BJ (cell line): ENCODE measurements around the gene TULP3. TPM values are rescaled to one million over a fixed set of nuclear protein-coding genes. Genes with fewer than 3 reads are reported as not detected.

Experiments
- CTCF ChIA-PET: fragments of 350-600 bp; formaldehyde crosslinking; extraction: SDS; loops from one replicate; lab custom pipeline; 2021; ENCODE audit warnings: antibody characterized with exemption, inconsistent platforms; lab: Yijun Ruan, JAX
- POLR2A ChIA-PET: fragments of 300-600 bp; sonication (Branson Sonifier 250); formaldehyde crosslinking; extraction: SDS; loops from one replicate; lab custom pipeline; 2021; ENCODE audit warnings: antibody characterized with exemption; lab: Charles Lee
- DNase-seq: peaks from one replicate; pipeline ENCODE4 v3.0.0-alpha.2; 2011; ENCODE audit warnings: low read depth
- H3K27me3 ChIP-seq: 2 replicates; pipeline ENCODE4 v1.6.0; 2011; ENCODE audit warnings: low read length; ENCODE audit not compliant: control insufficient read depth, insufficient read depth
- H3K36me3 ChIP-seq: 2 replicates; pipeline ENCODE4 v1.5.1; 2011; ENCODE audit warnings: low read length; ENCODE audit not compliant: control insufficient read depth, insufficient read depth
- H3K4me3 ChIP-seq: 2 replicates; pipeline ENCODE4 v1.5.1; 2011; ENCODE audit warnings: low read depth, mild to moderate bottlenecking, control low read depth, low read length
- polyA plus RNA-seq: library from polyadenylated mRNA; depleted of rRNA; stranded (reverse); fragments of >200 nt; gene quantifications from 2 replicates; pipeline ENCODE4 v1.2.3, GENCODE V29; 2011
- TF ChIP-seq, protein P1 (sequence below): IDR thresholded peaks from 2 replicates; pipeline ENCODE4 v1.5.1; 2011; ENCODE audit warnings: low read depth, mild to moderate bottlenecking, control low read depth, inconsistent platforms, low read length, moderate library complexity; ENCODE audit not compliant: insufficient read depth

The TULP3 gene
- polyA plus RNA-seq, 1 experiment = 43.7 TPM

DNA sequence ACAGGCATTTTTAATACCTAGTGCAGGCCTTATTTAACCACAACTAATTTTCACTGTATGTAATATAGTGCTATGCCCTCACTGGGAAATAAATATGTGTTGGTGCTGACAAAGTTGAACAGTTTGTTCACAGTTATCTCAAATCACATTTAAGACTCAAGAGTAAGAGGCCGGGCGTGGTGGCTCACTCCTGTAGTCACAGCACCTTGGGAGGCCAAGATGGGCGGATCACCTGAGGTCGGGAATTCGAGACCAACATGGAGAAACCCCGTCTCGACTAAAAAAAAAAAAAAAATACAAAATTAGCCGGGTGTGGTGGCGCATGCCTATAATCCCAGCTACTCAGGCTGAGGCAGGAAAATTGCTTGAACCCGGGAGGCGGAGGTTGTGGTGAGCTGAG is 45.6 kb downstream of the TULP3 start:
- TF ChIP-seq, protein P1, sequence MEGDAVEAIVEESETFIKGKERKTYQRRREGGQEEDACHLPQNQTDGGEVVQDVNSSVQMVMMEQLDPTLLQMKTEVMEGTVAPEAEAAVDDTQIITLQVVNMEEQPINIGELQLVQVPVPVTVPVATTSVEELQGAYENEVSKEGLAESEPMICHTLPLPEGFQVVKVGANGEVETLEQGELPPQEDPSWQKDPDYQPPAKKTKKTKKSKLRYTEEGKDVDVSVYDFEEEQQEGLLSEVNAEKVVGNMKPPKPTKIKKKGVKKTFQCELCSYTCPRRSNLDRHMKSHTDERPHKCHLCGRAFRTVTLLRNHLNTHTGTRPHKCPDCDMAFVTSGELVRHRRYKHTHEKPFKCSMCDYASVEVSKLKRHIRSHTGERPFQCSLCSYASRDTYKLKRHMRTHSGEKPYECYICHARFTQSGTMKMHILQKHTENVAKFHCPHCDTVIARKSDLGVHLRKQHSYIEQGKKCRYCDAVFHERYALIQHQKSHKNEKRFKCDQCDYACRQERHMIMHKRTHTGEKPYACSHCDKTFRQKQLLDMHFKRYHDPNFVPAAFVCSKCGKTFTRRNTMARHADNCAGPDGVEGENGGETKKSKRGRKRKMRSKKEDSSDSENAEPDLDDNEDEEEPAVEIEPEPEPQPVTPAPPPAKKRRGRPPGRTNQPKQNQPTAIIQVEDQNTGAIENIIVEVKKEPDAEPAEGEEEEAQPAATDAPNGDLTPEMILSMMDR = no peak
- CTCF ChIA-PET = no interaction called here
- Histone ChIP-seq H3K36me3 (peaks cover 18% of the 10 kb centered on the region), H3K4me3 (no peak overlapping the region), H3K27me3 (no peaks in the 10 kb centered on the region)
- no peak for DNase-seq
- POLR2A ChIA-PET = no interaction called here

DNA sequence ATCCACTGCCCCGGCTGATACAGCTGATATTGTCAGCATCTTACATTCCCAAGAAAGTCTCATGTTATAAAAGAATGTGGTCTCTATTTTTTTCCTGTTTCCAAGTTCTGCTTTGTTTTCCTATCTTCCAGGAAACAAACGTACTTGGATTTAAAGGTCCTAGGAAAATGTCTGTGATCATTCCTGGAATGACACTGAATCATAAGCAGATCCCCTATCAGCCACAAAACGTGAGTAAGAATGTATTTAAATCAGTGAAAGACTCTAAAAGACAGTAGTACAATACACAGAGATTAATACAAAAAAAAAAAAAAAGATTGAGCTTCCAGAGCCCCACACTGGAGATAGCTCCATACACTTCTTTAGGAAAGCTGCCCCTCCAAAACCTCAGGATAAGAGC is 46.8 kb downstream of the TULP3 start:
- ChIA-PET CTCF (no interaction called here), POLR2A (no interaction called here)
- Histone ChIP-seq H3K27me3 (no peaks in the 10 kb centered on the region), H3K4me3 (no peak overlapping the region), H3K36me3 (peaks cover 18% of the 10 kb centered on the region)
- TF ChIP-seq, protein P1 = no peak
- DNase-seq = no peak

DNA sequence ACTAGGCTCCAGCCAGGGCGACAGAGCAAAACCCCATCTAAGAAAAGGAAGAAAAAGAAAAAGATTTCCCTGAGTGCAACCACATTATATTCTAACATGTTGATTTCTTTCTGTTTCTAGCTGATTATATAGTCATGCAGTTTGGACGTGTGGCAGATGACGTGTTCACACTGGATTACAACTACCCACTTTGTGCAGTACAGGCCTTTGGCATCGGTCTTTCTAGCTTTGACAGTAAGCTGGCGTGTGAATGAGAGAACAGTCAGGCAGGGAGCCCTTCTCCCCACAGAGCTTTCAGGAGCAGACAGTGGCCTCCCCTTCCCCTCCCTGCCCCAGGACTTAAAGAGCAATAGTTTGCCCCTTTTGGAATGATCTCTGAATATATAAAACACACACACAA is 48.5 kb downstream of the TULP3 start:
- ChIA-PET POLR2A (no interaction called here), CTCF (interaction anchor here (0.7 to 1.2 kb wide), 3 partner anchors 9 to 54 kb away, joined by 3 to 4 read pairs (median 3); no protein-coding TSS in a partner anchor)
- DNase-seq = no peak
- Histone ChIP-seq H3K27me3 (no peaks in the 10 kb centered on the region), H3K36me3 (peaks cover 18% of the 10 kb centered on the region), H3K4me3 (no peak overlapping the region)
- TF ChIP-seq, protein P1 = no peak

DNA sequence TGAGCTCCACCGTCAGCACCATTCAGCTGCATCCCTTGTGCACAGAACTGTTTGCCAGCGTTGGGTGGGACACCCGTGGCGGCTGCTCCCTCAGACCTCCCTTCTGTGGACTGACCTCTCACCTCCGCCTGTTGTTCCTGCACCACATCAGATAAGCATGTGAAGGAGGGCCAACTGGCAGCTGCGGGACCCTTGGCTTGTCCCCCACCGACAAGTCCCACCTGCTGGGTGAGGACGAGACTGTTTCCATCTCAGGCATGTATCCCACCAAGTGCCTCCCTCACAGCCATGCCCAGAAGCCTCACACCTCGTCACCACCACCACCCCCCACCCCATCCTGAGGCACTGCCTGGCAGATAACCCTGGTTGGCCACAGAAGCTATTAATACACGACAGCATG is 49.9 kb downstream of the TULP3 start:
- Histone ChIP-seq H3K4me3 (no peak overlapping the region), H3K27me3 (no peaks in the 10 kb centered on the region), H3K36me3 (peaks cover 12% of the 10 kb centered on the region)
- ChIA-PET POLR2A (no interaction called here), CTCF (no interaction called here)
- TF ChIP-seq, protein P1 = no peak
- no peak for DNase-seq

DNA sequence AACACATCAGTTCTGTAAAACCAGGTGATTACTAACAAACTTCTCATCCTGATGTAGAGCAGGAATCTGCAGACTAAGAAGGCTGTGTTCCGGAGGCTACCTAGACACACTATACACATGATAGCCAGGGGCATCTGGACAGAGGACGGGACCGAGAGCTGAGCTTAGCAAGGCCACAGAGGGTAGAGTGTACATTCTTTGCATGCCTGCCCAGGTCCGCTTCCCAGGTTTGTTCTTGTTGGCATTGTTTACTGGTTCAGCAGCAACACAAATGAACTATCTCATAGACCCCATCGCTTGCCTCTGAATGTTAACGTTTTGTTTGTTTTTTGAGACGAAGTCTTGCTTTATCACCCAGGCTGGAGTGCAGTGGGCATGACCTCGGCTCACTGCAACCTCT is 50.8 kb downstream of the TULP3 start:
- Histone ChIP-seq H3K27me3 (no peaks in the 10 kb centered on the region), H3K36me3 (peaks cover 12% of the 10 kb centered on the region), H3K4me3 (no peak overlapping the region)
- DNase-seq = no peak
- TF ChIP-seq, protein P1 = no peak
- POLR2A ChIA-PET = no interaction called here
- CTCF ChIA-PET = no interaction called here
